HG02852 (cell line): ENCODE results near the gene SPRED1.
A peak's percentile ranks its signal among the peaks of the same experiment; 100 is the strongest.

Experiments
- ATAC-seq: cut with Tn5 transposase; IDR thresholded peaks from one replicate; pipeline ENCODE4 v1.9.1; 2021; ENCODE audit warnings: mild to moderate bottlenecking, moderate library complexity; ENCODE audit not compliant: unreplicated experiment

Gene SPRED1

DNA sequence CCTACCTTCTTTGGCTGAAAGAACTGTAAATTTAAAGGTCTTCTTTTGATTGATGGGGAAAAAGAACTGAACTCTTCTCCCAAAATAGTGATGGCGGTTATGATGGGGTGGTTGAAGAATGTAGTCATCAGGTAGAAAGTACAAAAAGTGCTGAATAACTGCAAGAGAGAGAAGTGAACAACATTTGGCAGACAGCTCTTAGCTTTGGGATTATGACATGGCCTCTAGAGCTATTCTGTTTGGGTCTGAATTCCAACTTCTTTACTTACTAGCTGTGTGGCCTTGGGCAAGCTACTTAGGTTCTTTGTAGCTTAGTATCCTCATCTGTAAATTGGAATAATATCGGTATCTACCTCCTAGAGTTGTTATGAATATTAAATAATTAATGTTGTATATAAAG, 91.7 kb downstream of the SPRED1 start:
- ATAC-seq, result no peak

DNA sequence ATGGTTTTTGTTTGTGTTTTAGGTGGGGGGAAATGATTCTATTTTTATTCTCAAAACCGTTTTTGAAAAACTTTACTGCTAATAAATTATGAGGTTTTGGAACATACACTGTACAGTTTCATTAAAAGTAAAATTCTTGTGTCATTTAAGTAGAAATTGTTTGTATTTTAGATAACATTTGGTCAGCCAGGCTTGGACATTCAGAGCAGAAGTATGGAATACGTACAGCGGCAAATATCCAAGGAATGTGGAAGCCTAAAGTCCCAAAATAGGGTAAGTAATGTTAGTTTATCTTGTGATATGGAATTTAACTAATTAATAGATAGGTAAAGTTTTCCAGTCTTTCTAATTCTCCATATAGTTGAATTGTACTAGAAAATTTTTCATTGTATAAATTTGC, 96.6 kb downstream of the SPRED1 start:
- ATAC-seq, result no peak

DNA sequence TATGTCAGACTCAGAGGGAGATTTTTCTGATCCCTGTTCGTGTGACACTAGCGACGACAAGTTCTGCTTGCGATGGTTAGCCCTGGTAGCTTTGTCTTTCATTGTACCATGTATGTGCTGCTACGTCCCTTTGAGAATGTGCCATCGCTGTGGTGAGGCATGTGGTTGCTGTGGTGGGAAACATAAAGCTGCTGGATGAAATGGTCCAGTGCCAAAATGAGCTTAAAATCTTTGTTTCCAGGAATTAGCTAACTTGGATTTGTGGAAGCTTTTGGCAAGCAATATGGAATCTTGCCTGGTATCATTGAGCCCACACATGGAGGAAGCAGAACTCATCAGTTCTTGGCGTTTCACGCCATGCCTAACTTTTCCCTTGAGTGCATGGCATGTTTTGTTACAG, 98.8 kb downstream of the SPRED1 start:
- no peak for ATAC-seq

DNA sequence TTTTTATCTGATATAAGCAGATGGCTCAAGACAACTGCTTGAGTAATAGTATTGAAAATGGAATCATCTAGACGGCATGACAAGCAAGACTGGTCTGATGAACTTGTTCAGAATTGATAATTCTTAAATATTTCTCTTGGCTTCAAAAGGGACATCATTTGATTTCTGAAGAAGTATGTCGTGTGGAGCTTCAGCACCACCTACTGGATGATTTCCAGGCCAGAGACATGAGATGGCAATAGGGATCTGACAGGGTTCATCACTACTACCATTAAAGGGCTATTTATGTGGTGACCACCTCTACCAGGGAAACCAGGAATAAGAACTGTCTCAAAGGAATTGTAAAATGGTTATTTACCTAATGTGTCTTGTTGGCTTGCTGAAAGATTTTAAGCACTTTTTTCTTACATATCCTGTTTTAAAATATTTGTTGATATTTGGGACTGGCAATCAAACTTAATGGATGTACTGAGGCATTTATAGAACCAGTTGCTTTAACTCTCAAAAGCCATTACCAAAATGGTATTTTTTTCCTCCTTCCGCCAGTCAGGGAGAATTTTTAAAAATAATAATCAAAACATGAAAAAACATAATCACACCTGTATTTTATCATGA, 101.8 kb downstream of the SPRED1 start:
- ATAC-seq, result peak; percentile 60

DNA sequence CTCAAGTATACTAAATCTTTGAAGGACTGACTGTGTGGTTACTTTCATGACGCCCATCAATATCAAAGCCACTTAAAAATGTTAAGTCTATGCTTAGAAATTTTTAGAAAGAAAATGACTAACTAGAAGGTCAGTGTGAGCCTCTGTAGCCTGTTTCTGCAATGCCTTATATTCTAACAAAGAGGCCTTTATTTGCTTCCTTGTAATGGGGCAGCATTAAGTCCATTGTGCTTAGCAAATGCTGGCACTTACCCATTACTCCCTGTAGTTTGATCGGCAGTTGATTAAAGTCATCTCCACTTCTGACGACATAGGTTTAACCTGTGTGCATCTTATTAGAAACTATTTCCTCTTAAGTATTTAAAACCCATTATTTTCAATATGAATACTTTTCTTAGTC, 109.7 kb downstream of the SPRED1 start:
- ATAC-seq, result no peak

DNA sequence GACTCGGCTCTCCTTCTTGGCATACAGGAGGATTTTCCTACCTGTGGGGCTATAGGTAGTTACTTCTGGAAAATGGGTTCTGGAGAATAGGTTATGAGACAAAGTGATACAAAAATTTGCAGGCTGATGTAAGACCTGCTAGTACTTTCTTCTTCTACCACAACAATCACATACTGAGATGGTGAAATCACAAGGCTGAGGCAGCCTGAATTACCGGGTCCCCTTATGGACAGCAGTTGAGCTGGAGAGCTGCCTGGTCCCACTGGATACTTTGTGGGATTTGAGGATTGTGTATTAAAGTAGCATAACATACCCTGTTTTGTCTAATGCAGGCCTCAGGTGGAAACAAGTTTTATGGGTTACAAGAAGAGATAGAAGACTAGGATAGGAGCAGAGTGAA, 114.8 kb downstream of the SPRED1 start:
- no peak for ATAC-seq

DNA sequence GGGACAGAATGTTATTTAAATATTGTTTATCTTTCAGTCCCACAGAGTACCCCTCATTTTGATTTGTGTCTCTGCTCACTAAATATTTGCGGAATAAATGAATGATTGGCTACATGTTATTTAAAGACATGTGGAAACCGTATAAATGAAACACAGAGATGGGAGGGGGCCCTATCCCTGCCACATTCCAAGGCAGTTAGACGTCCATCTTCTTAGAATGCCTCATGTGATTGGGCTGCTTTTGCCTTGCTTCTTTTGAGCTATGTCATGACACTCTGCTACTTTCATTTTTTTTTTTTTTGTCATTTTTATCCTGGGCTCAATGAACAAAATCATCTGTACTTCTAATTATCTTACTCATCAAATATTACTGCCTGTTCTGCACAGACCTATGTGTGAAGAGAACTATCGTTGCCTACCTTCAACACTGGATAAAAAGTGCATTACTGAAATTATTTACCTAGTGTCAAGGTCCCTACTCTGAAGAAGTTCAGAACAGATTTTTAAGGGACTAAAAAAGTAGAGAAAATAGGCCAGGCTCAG, 117.4 kb downstream of the SPRED1 start:
- ATAC-seq, result no peak

DNA sequence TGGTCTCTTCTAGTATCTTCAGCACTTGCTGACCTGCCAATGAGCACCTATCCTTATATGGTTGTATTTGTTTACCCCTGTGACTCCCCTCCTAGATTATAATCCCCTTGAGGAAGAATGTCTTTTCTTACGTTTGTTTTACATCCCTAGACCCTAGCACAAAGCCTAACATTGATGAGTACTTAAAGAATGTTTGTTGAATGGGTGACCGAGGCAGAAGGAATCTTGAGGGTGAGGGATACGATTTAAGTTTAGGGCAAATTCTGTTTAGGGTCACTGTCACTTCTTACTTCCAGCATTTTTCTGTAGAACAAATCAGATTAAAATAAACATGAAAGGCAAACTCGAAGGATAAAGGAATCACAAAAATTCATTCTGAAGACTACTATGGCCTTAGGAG, 120.4 kb downstream of the SPRED1 start:
- ATAC-seq, result no peak

DNA sequence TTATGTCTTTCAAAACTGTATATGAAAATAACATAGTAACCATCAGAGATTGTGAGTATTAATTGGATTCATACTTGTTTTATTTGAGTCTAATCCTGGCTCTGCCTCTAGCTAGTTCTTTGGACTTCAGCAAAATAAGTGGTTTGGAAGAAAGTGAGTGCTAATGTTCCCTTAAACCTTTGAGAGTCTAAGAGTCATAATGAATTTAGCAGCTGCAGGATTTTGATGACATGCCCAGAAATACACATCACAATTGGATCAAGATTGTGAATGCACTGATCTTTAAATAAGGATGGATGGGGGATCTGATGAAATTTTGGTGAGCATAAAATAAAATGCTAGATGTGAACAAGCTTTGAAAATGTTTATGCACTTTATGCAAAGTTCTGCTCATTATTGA, 121.4 kb downstream of the SPRED1 start:
- ATAC-seq, result no peak

DNA sequence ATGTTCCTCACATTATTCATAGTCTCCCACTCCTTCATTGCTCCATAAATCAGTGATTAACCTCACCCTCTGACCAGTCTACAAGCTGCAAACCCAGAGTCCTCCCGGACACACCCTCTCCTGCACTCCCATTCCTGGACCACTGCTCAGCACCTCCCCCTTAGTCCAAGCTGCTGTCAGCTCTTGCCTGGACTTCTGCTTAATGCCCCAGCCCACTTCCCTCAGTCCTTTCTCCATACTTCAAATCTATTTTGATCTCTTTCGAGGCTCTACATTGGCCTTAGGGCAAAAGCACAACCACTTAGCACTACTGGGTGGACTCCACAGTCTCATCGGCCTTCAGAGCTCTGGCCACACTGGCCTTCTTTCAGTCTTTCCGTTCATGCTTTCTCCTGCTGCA, 121.9 kb downstream of the SPRED1 start:
- no peak for ATAC-seq

DNA sequence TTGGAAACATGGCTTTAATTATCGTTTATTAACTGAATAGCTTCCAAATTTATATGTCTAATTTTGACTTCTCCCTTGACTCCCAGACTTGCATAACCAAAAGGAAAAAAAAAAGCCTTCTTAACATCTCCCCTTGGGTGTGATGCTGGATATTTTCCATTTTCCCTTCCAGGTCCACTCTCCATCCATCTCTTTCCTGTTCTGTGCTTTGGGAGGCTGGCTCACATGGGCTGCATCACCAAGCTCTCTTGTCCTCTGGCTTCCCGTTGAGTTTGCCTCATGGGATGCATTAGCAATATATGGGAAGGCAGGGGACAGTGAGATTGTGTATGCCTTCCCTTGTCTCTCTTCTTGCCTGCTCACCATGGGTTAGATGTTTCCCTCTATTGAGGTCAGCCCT, 123.4 kb downstream of the SPRED1 start:
- no peak for ATAC-seq

DNA sequence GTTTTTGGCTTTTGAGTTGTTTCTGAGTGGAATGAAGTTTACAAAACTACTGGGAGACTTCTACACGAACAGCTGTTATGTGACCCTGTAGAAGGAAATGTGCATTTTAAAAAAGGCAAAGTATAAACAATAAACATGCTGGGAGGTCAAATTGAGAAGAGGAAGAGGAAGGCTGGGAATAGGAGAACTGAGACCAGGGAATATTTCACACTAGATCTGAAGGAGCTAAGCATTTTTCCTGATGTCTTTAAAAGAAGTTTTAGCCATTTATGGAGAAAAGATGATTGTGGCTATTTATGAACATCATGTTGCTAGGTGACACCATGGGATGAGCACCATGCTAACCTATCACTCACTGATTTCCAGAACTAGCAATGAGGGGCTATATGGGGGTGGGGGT, 125.0 kb downstream of the SPRED1 start:
- ATAC-seq, result no peak

DNA sequence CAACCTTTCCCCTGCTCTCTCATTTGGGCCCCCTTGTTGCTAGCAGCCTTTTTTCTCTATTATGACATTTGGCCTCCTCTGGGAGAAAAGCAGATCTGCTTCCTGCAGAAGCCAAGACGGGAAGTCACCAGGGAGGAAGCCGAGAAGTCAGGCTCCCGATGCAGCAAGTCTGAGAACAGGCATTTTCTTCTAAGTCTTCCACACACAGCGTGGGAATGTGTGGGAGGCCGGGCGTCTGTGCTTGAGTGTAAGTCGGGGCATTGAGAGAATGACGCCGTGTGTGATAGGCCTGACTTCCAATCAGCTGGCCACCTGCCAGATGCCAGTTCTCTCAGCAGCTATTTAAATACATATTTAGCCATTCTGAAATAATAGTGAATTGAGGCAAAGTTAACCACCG, 125.5 kb downstream of the SPRED1 start:
- no peak for ATAC-seq

DNA sequence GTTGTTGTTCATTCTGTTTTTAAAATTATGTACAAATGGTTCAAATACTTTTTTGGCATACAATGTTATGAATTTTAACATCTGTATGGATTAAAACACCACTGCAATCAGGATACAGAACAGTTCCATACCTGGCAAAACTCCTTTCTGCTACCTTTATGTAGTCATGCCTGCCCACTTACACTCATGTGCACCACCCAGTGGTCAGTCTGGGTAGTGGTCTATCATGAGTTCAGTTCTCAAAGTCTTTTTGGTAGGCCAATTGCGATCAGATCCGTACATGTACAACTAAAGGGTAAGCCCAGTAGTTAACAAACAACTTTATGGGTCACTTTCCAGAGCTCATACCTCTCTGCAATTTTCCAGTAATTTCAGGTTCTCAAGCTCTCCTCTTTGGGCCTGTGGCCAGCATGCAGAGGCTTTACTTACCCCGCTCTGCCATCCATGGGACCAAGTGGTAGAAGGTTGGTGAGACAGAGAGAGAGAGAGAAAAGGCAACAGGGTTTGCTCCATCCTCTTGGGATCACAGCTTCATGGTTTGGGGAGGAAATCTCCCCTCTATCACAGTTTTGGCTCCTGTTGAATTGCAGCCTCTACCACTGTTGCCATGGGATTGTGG, 137.4 kb downstream of the SPRED1 start:
- ATAC-seq, result peak; percentile 71

DNA sequence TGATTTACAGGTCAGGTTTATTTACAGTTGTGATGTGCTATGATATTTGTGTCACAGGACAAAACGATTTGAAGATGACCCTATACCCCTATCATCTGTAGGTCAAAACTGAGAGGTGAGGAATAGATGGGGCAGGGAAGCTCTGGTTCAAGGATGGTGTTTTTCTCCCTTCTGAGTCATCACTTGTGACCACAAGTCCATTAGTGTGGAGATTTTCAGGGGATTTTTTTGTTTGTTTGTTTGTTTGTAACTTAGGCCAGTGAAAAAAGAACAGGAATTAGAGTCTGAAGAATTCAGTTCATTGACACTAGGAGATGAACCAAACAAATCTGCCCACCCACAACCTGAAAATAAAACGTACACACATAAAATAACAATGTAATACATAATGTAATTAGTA, 138.6 kb downstream of the SPRED1 start:
- ATAC-seq, result no peak

DNA sequence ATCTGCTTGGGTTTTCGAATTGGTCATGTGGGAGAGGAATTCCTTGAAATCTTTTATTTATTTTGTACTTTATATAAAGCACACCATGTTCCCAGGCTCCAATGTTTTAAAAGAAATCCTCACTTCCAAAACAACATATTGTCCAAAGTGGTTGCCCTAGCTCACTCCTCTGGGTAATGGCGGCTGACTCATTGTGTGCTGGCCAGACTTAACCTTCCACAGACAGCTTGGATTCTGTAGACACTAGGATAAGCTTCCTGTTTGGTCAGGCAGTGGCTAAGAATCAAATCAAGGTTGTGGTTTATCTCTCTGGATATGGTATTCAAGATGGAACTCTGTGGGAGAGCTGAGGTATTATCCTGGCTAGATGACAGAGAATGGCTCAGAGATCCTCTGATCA, 145.5 kb downstream of the SPRED1 start:
- no peak for ATAC-seq

DNA sequence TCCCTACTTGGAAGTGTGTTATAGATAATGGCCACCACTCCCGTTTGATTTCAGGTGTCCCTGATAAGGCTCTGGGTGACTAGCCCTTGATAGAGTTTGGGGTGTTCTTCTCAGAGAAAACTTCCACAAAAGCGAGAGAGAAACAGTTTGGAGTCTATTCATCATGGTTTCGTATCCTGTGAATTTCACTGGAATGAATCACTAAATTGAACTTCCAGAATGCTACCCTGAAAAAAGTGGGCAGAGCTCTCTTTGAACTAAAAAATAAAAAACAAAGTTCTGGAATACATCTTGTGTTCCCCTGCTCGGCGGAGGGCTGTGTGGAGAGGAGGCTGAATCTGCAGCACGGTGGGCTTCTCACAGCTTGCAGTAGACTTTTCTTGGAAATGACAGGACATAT, 148.5 kb downstream of the SPRED1 start:
- no peak for ATAC-seq

DNA sequence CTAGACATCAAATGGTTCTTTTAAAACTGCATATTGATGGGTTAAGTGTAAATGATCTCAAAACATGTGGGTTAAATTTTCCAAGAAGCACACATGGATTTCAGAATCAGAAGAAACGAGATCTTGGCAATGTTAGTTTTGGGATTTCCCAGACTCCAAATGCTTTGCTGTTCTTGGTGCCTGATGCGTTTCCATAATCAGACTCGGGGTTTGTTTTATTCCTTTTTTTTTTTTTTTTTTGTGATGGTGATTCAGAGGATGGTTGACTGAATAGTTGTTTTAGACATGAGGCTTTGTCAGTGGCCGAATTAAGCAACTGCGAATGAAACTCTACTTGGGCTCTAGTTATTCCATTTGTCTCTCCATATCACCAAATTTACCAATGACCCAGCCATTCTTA, 149.1 kb downstream of the SPRED1 start:
- no peak for ATAC-seq

DNA sequence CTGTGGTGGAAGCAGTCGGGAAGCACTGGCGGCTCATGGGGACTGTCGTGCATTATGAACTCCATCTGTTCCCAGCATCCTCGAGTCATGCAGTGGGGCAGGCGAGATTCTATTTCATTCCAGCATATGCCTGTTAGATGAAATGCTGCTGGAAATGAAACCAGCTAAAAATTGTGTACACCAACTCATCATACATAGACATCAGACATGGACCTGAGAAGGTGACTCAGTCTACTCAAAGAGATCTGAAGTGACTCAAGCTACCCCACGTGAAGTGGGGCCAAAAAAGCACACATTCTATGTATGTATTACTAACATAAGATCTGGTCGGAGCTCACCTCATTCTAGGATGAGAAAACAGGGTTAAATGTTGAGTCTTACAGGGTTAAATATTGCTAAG, 153.8 kb downstream of the SPRED1 start:
- ATAC-seq, result no peak
